Breast epithelium (tissue), 3 donors: ENCODE measurements around the gene KCNAB3.

Experiments used
- POLR2A ChIP-seq: fragments of 450-650 bp; IDR thresholded peaks from one replicate; pipeline ENCODE4 v1.6.1; 2016; ENCODE audit warnings: antibody characterized with exemption, mild to moderate bottlenecking, moderate library complexity
- POLR2AphosphoS5 ChIP-seq, 3 donors: sonication (generic); formaldehyde crosslinking; IDR thresholded peaks; one replicate each; pipeline ENCODE4 v1.6.1; 2017; ENCODE audit warnings: antibody characterized with exemption in 3 of 3
- TF ChIP-seq, protein P1 (sequence below), 3 donors: fragments of 450-650 bp; IDR thresholded peaks; one replicate each; pipeline ENCODE4 v1.5.1; 2016 to 2017; ENCODE audit warnings: antibody characterized with exemption in 3 of 3, mild to moderate bottlenecking in 3 of 3, moderate library complexity in 3 of 3

GRCh38 chr17:7911116-7911515 lies 18.5 kb downstream of the KCNAB3 start:
- TF ChIP-seq, protein P1, sequence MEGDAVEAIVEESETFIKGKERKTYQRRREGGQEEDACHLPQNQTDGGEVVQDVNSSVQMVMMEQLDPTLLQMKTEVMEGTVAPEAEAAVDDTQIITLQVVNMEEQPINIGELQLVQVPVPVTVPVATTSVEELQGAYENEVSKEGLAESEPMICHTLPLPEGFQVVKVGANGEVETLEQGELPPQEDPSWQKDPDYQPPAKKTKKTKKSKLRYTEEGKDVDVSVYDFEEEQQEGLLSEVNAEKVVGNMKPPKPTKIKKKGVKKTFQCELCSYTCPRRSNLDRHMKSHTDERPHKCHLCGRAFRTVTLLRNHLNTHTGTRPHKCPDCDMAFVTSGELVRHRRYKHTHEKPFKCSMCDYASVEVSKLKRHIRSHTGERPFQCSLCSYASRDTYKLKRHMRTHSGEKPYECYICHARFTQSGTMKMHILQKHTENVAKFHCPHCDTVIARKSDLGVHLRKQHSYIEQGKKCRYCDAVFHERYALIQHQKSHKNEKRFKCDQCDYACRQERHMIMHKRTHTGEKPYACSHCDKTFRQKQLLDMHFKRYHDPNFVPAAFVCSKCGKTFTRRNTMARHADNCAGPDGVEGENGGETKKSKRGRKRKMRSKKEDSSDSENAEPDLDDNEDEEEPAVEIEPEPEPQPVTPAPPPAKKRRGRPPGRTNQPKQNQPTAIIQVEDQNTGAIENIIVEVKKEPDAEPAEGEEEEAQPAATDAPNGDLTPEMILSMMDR (IDR thresholded peaks at IDR 0.05) = no peak
- no peak for TF ChIP-seq POLR2AphosphoS5 (IDR thresholded peaks at IDR 0.05)
- TF ChIP-seq POLR2A = no peak
